ENCODE data around the gene STPG4. TPM values are rescaled to one million over a fixed set of nuclear protein-coding genes. Genes with fewer than 3 reads are reported as not detected.

Gene STPG4
- total RNA-seq, 1 experiment from 2014 or later = 0.13 TPM

DNA sequence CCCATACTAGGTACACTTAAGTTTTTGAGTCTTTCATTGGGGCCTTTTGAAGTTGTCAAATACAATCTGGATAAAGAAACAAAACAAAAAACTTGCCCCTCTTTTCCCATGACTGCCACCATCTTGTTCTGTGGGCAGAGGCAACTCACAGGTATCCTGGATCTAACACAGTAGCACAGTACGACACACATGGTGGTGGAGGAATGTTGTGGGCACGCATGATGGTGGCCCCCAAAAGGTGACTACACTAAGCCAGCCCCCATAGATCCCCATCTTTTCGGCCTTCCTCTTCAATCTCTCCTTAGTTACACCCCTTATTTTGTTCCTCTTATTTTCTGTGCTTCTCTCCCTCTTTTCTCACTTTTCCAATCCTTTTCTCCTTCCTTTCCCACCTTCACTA is 4.5 kb upstream of the STPG4 start:
- H3K9me3 ChIP-seq (ENCODE audit: control insufficient read depth, low read depth, low read length) = no peaks in the 10 kb centered on the region
- no peaks in the 10 kb centered on the region for H4K20me1 ChIP-seq (ENCODE audit: control insufficient read depth, insufficient read depth, insufficient read length)
- no peaks in the 10 kb centered on the region for H3K23me2 ChIP-seq (ENCODE audit: insufficient read length, low read depth, low read length, poor library complexity, severe bottlenecking)
- H2BK15ac ChIP-seq (ENCODE audit: low read depth, low read length) = no peak overlapping the region
- H2AK5ac ChIP-seq (ENCODE audit: insufficient read length, low read length) = no peak overlapping the region
- no peak overlapping the region for H4K91ac ChIP-seq (ENCODE audit: insufficient read length, low read depth, low read length)
- H2BK120ac ChIP-seq (ENCODE audit: low read depth, low read length, poor library complexity, severe bottlenecking) = no peak overlapping the region
- no peak overlapping the region for H3K14ac ChIP-seq (ENCODE audit: insufficient read depth, low read length)
- H2BK5ac ChIP-seq (ENCODE audit: insufficient read length, low read length) = no peak overlapping the region
- H2AFZ ChIP-seq (ENCODE audit: low read length) = no peak overlapping the region
- H2BK20ac ChIP-seq (ENCODE audit: low read depth, low read length, poor library complexity, severe bottlenecking) = no peak overlapping the region
- no peak overlapping the region for H3K4ac ChIP-seq (ENCODE audit: low read depth, low read length)
- H3K18ac ChIP-seq (ENCODE audit: insufficient read length, low read depth, low read length) = no peak overlapping the region
- H3K79me1 ChIP-seq (ENCODE audit: insufficient read depth, low read depth, low read length, poor library complexity, severe bottlenecking) = no peaks in the 10 kb centered on the region
- DNase-seq = no peak
- no peak overlapping the region for H3K4me3 Mint-ChIP-seq
- no peak overlapping the region for H4K8ac ChIP-seq (replicated peaks; ENCODE audit: insufficient read length, low read depth, low read length)
- WGBS (ENCODE audit: extremely low coverage, insufficient read length, low lambda C conversion rate) = no CpG with 5 or more reads among the region's 3 CpGs
- no peak overlapping the region for H3K56ac ChIP-seq (ENCODE audit: insufficient read length, low read depth, low read length)
- peaks cover under 1% of the 10 kb centered on the region; the same call in 1 of the 2 replicates for H3K79me2 ChIP-seq (ENCODE audit: insufficient read depth, low read length)
- peaks cover 29 to 58% (median 45%) of the 10 kb centered on the region in 3 experiments for H3K36me3 Mint-ChIP-seq (ENCODE audit: insufficient read depth in 1 of 3, low read depth in 3 of 3)
- H3K27ac ChIP-seq (ENCODE audit: insufficient read length, low read depth, low read length) = no peak overlapping the region
- no peak overlapping the region for H3K4me2 ChIP-seq (ENCODE audit: insufficient read depth, insufficient read length, low read length)
- H3K4me1 Mint-ChIP-seq = no peaks in the 10 kb centered on the region
- no peak overlapping the region for H3K9ac ChIP-seq (ENCODE audit: extremely low read depth, insufficient read length, low read length)
- no peaks in the 10 kb centered on the region for H3K27me3 ChIP-seq (ENCODE audit: insufficient read depth, low read length)
- no peak overlapping the region for H3K23ac ChIP-seq (ENCODE audit: insufficient read length, low read depth, low read length)
- no peak overlapping the region for H2BK12ac ChIP-seq (ENCODE audit: insufficient read length, low read depth, low read length)
- TF ChIP-seq, protein P1, sequence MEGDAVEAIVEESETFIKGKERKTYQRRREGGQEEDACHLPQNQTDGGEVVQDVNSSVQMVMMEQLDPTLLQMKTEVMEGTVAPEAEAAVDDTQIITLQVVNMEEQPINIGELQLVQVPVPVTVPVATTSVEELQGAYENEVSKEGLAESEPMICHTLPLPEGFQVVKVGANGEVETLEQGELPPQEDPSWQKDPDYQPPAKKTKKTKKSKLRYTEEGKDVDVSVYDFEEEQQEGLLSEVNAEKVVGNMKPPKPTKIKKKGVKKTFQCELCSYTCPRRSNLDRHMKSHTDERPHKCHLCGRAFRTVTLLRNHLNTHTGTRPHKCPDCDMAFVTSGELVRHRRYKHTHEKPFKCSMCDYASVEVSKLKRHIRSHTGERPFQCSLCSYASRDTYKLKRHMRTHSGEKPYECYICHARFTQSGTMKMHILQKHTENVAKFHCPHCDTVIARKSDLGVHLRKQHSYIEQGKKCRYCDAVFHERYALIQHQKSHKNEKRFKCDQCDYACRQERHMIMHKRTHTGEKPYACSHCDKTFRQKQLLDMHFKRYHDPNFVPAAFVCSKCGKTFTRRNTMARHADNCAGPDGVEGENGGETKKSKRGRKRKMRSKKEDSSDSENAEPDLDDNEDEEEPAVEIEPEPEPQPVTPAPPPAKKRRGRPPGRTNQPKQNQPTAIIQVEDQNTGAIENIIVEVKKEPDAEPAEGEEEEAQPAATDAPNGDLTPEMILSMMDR (conservative IDR thresholded peaks at IDR 0.05) = no peak
- peak overlapping the region in 2 of 3 experiments; percentile 55 to 67; a peak in 3 of 7 replicates for H3K27ac Mint-ChIP-seq
- no peaks in the 10 kb centered on the region for H3K27me3 Mint-ChIP-seq (ENCODE audit: low read depth)
- H3T11ph ChIP-seq (ENCODE audit: low read length) = no peak overlapping the region
- H3K4me1 ChIP-seq (ENCODE audit: insufficient read depth, low read length) = no peaks in the 10 kb centered on the region
- H4K5ac ChIP-seq (ENCODE audit: insufficient read length, low read depth, low read length) = no peak overlapping the region
- H3K9me3 Mint-ChIP-seq = no peaks in the 10 kb centered on the region; a peak in 1 of 5 replicates
